Epithelial cell of prostate (primary cell): ENCODE results near the gene LSM7.
"Not testable (repeated sequence)": the region's sequence is repeated elsewhere in the genome, so short reads cannot be mapped to it uniquely, and the experiment has no call there.

Experiments used
- DNase-seq: peaks from one replicate; pipeline ENCODE4 v3.0.0-alpha.2; 2011; ENCODE audit warnings: low read depth, low spot score
- H3K27ac ChIP-seq: fragments of 450-650 bp; 2 replicates; pipeline ENCODE4 v1.5.1; 2017; ENCODE audit warnings: mild to moderate bottlenecking

LSM7 gene

DNA sequence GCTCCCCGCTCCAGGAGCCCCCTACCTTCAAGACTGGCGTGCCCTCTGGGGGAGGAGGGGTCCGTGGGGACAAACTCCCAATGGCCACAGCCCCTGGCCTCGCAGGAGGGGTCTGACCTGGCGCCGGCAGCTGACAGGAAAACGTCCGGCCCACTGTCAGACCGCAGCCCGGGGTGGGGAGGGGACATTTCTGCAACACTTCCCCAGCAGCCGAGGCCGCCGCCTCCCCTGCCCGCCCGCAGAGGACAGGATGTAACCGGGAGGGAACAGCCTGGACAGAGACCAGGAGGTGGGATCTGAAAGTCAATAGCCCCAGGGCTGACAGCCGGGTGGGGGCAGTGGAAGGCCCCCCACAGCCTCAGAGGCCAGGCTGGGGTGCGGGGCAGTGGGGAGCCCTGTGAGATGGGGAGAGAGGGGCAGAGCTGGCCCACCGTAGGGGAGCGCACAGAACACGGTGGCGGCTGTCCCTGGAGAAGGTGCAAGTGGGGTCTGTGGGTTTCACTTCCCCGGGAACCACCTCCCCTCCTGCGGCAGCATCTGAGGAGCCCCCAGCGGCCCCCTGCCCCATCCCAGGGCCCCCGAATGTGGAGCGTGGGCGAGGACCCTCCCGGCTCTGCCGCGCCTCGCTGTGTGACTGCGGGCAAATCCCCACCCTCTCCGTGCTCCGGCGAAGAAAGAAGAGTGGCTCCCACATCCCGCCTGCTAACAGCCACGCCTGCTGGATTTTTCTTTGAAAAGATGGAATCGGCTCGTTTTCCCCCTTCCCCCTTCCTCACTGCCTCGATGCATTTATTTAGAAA is 46.1 kb downstream of the LSM7 start, which contains the start of gene PEAK3:
Gene PEAK3, minus strand, starts transcription at position 114 of the 800 bp plus-strand sequence. CDS start 1,244 bp downstream, outside the sequence.
- DNase-seq: no peak
- H3K27ac ChIP-seq: no peak within 1 kb of the TSS

GRCh38 chr19:2281265-2282061 is 46.9 kb downstream of the LSM7 start:
- H3K27ac ChIP-seq: not testable (repeated sequence)

DNA sequence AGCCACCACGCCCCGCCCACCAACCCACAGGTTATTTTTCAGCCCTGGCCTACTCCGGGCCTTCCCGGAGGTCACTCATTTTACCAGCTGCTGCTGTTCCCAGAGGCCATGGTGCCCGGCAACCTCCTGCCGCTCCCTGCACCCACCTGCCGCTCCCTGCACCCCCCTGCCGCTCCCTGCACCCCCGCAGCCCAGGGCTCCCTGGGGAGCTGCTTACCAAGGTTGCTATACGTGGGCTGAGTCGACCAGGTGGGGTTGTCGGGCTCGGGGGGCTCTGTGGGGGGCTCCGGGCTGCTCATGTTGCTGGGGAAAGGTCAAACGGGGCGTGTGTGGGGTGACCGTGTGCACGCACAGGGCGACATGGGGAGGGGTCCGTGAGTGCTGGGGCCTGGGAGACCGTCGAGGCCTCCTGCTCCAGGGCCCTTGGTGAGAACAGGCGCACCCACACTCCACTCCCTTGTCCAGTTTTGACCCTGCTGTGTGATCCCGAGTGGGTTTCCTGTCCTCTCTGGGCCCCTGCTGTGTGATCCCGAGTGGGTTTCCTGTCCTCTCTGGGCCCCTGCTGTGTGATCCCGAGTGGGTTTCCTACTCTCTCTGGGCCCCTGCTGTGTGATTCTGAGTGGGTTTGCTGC is 47.6 kb downstream of the LSM7 start:
- DNase-seq: no peak
- H3K27ac ChIP-seq: no peak overlapping the region

More at GRCh38 chr19:2281265-2282061, 46.9 kb downstream of the LSM7 start:
- DNase-seq: not testable (repeated sequence)

GRCh38 chr19:2278459-2279158 is 49.8 kb downstream of the LSM7 start:
- H3K27ac ChIP-seq: no peak overlapping the region
- no peak for DNase-seq

DNA sequence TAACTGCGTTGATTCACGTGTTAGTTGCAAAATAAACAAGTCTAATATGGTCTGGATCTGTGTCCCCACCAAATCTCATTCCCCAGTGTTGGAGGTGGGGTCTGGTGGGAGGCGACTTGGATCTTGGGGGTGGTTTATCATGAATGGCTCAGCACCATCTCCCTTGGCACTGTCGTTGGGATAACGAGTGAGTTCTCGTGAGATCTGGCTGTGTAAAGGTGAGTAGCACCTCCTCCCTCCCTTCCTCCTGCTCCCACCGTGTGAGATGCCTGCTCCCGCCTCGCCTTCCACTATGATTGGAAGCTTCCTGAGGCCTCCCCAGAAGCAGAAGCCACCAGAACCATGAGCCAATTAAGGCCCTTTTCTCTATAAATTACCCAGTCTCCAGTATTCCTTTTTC is 51.2 kb downstream of the LSM7 start:
- no peak overlapping the region for H3K27ac ChIP-seq
- DNase-seq: no peak

GRCh38 chr19:2276429-2276986 is 51.9 kb downstream of the LSM7 start:
- no peak for DNase-seq
- H3K27ac ChIP-seq: no peak overlapping the region

DNA sequence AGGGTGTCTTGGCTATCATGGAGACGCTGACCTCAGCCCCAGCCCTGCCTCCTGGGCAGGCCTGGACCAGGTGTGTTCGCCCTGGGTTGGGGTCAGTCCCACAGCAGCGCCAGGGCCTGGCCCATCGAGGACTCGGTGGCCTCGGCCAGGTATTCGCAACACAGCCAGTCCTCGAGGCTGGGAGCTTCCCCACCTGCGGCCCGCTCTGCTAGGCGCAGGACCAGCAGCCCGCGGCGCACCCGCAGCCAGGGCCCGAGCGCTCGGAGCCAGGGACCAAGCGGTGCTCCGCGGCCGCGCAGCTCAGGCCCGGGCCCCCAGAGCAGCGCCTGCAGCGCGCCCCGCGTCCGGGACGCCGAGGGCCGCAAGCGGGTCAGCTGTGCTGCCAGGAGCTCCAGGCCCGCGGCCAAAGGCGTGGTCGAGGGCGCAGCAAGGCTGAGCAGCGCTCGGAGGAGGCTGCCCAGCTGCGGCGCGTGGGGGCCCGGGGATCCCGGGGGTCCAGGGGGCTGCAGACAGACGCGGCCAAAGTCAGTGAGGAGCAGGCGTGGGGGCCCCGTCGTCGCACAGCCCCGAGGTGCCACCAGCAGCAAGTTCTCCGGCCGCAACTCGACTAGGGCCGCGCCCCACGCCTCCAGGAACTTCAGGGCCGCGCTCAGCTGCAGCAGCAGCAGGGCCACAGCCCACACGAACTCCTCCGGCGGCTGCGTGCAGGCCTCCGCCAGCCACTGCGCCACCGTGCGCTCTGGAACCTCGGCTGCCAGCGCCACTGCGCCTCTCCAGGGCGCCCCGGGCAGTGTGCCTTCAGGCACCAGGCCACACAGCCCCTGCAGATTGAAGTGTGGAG is 52.6 kb downstream of the LSM7 start:
- H3K27ac ChIP-seq: no peak overlapping the region
- DNase-seq: no peak

GRCh38 chr19:2274931-2275535 is 53.4 kb downstream of the LSM7 start:
- DNase-seq: no peak
- no peak overlapping the region for H3K27ac ChIP-seq

DNA sequence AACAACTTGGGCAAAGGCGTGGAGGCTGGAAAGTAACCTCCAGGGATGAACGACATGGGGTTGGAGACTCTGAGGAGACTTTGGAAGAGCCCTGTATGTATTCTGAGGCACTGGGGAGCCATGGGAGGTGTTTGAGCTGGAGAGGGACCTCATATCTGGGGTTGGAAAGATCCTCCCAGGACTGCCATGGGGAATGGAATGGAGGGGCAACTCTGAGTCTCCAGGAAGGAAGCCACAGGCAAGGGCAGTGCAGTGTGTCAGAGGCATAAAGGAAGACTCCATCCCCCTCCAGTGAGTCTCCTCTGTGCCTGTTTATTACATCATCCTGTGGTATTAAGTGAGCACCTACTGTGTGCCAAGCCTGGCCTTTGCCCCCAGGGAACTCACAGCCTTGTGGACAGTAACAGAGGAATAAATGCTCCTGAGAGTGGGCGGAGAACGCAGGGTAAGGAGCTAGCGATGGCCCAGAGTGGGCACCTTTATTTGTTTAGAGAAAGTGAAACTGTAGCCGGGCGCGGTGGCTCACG is 54.1 kb downstream of the LSM7 start:
- H3K27ac ChIP-seq: peak overlapping the region; percentile 93
- no peak for DNase-seq

GRCh38 chr19:2273356-2274184 is 54.8 kb downstream of the LSM7 start:
- peak overlapping the region; percentile 93 for H3K27ac ChIP-seq
- no peak for DNase-seq
